Stomach (tissue), 4 donors: ENCODE results near the gene CTIF.

ENCODE experiments used
- CTCF ChIP-seq, 7 experiments: fragments of 450-650 bp in 4 of 7; fragments of 200-600 bp in 3 of 7; sonication (generic) in 3 of 7; IDR thresholded peaks; one replicate each; pipeline ENCODE4 v1.5.1; 2016 to 2019; ENCODE audit warnings: antibody characterized with exemption in 7 of 7, control low read depth in 2 of 7, mild to moderate bottlenecking in 1 of 7
- EP300 ChIP-seq: sonication (generic); formaldehyde crosslinking; IDR thresholded peaks from one replicate; pipeline ENCODE4 v1.6.1; 2017; ENCODE audit warnings: antibody characterized with exemption
- POLR2A ChIP-seq, 4 donors: fragments of 450-650 bp; IDR thresholded peaks; one replicate each; pipeline ENCODE4 v1.6.1; 2016; ENCODE audit warnings: antibody characterized with exemption in 4 of 4, control low read depth in 2 of 4, mild to moderate bottlenecking in 1 of 4, moderate library complexity in 1 of 4
- POLR2AphosphoS5 ChIP-seq, 3 donors: sonication (generic); formaldehyde crosslinking; IDR thresholded peaks; one replicate each; pipeline ENCODE4 v1.6.1; 2016; ENCODE audit warnings: antibody characterized with exemption in 3 of 3

GRCh38 chr18:48742304-48742703, 203.5 kb downstream of the CTIF start:
- TF ChIP-seq POLR2A (IDR thresholded peaks at IDR 0.05) (no peak), CTCF (IDR thresholded peaks at IDR 0.05) (no peak), POLR2AphosphoS5 (IDR thresholded peaks at IDR 0.05) (no peak), EP300 (no peak)
